ENCODE results near the gene LAGE3.
A peak's percentile ranks its signal among the peaks of the same experiment; 100 is the strongest.

Gene LAGE3

DNA sequence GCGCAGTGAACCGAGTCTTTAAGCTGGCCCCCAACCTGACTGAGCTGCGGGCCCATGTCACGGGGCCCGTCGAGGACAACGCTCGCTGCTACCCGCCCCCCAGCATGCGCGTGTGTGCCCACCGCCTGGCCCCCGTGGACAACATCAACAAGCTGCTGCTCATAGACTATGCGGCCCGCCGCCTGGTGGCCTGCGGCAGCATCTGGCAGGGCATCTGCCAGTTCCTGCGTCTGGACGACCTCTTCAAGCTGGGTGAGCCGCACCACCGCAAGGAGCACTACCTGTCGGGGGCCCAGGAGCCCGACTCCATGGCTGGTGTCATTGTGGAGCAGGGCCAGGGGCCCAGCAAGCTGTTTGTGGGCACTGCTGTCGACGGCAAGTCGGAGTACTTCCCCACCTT is 18.8 kb downstream of the LAGE3 start:
- peaks cover 32% of the 10 kb centered on the region for H3K36me3 ChIP-seq (ENCODE audit: control insufficient read depth, insufficient read depth, low read length)
- H3K9ac ChIP-seq (ENCODE audit: low read depth, low read length) = no peak overlapping the region
- H3K27me3 ChIP-seq (ENCODE audit: control insufficient read depth, insufficient read depth, low read length) = peaks cover 2% of the 10 kb centered on the region
- no peak overlapping the region for H3K4me3 ChIP-seq (ENCODE audit: low read depth, low read length)
- H3K4me1 ChIP-seq (ENCODE audit: control insufficient read depth, insufficient read depth, low read length) = no peaks in the 10 kb centered on the region
- no peaks in the 10 kb centered on the region for H3K9me3 ChIP-seq (ENCODE audit: control insufficient read depth, insufficient read depth, low read length)

DNA sequence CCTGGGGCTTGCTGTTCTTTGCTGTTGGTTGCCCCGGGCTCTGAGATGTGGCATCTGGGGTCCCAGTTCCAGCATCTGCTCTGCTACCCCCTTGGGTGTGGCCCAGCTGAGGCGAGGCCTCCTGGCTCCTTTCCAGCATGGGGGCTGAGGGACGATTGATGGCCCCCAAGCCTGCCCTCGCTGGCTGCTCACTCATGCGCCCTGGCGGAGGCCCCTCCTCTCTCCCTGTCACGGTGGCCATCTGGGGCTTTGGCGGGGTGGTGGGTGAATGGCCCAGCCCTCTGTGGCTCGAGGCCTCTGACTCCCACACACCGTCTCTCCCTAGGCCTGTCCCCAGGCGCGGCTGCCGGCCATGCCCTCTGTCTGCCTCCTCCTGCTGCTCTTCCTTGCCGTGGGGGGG is 19.2 kb downstream of the LAGE3 start:
- no peak overlapping the region for H3K9ac ChIP-seq (ENCODE audit: low read depth, low read length)
- H3K36me3 ChIP-seq (ENCODE audit: control insufficient read depth, insufficient read depth, low read length) = peaks cover 27% of the 10 kb centered on the region
- H3K4me1 ChIP-seq (ENCODE audit: control insufficient read depth, insufficient read depth, low read length) = no peaks in the 10 kb centered on the region
- H3K4me3 ChIP-seq (ENCODE audit: low read depth, low read length) = no peak overlapping the region
- no peaks in the 10 kb centered on the region for H3K9me3 ChIP-seq (ENCODE audit: control insufficient read depth, insufficient read depth, low read length)
- H3K27me3 ChIP-seq (ENCODE audit: control insufficient read depth, insufficient read depth, low read length) = peaks cover 2% of the 10 kb centered on the region

DNA sequence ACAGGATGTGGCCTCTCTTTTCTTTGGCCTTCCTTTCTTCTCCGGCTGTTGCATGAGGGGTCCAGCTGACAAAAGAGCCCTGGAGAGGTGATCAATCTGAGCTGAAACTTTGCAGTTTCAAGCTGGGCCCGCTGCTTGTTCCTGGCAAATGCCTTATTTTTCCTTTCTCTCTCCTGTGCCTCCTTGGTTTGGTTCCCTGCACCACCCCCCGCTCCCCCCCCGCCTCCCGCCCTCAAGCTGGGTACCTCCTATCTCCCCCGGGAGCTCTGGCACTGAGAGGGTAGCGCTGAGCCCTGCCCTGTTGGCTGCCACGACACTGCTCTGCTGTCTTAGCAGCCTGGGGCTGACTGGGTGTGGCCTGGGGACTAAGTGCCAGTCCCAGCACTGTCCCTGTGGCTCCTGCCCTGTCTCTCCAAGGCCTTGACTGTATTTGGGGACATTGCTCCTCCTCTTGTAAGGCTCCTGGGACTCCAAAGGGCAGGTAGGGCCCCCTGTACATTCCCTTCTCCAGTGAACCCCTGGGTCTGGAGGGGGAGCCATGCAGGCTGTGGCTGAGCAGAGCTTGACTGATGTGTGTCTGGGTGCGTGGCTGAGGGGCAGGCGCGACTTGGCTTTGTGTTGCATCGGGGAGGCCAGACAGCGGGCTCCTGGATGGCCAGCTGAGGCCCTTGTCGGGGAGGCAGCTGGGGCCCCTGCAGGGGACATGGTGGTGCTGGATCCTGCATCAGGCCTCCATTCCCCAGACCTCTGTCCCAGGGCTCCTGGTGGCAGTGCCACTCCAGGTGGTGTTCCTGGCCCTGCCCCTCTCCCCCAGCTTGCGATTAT is 19.9 kb downstream of the LAGE3 start:
- peaks cover 21% of the 10 kb centered on the region for H3K36me3 ChIP-seq (ENCODE audit: control insufficient read depth, insufficient read depth, low read length)
- no peaks in the 10 kb centered on the region for H3K4me1 ChIP-seq (ENCODE audit: control insufficient read depth, insufficient read depth, low read length)
- peaks cover 2% of the 10 kb centered on the region for H3K27me3 ChIP-seq (ENCODE audit: control insufficient read depth, insufficient read depth, low read length)
- peak overlapping the region; percentile 46 for H3K4me3 ChIP-seq (ENCODE audit: low read depth, low read length)
- H3K9ac ChIP-seq (ENCODE audit: low read depth, low read length) = no peak overlapping the region
- H3K9me3 ChIP-seq (ENCODE audit: control insufficient read depth, insufficient read depth, low read length) = no peaks in the 10 kb centered on the region

DNA sequence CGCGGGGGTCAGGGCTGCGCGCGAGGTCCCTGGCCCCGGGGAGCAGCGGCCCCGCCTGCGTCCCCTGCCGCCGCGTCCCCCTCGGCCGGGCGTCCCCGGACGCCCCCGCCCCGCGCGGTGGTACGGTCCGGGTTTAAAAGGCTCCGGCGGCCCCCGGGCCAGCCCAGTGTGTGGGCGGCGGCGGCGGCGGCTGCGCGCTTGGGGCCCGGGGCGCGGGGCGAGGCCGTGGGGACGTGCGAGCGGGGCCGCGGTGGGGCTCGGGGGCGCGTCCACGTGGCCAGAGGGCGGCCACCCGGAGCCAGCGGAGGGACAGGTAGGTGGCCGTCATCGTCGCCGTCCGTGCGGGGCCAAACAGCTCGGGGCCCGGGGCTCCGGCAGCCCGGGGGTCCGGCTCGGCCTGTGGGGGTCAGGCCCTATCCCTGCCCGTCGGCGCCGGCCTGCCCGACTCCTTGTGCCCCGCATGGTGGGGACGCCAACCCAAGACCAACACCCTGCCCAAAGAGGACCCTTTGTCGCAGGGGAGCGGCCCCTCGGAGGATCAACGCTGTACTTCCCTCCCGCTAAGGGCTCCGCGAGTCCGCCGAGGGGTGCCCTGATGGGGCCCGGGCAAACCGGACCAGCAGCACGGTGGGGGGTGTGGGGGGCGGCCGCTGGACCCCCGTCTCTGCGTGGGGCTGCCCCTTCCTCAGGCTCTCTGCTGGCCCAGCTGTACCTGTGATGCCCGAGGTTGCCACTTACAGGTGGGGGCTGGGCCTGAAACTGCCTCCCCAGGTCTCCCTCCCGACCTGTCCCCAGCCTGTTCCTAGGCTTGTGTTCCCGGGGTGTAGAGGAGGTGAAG is 20.7 kb downstream of the LAGE3 start, which contains the start of gene PLXNA3:
Gene PLXNA3, plus strand, starts transcription at position 166 of the 838 bp plus-strand sequence. CDS start 1,903 bp downstream, outside the sequence.
- Histone ChIP-seq H3K4me3 (ENCODE audit: low read depth, low read length) (peak within 1 kb of the TSS; percentile 46), H3K36me3 (ENCODE audit: control insufficient read depth, insufficient read depth, low read length) (peaks cover 21% of the 10 kb centered on the region), H3K9me3 (ENCODE audit: control insufficient read depth, insufficient read depth, low read length) (no peaks in the 10 kb centered on the region), H3K9ac (ENCODE audit: low read depth, low read length) (no peak within 1 kb of the TSS), H3K4me1 (ENCODE audit: control insufficient read depth, insufficient read depth, low read length) (no peaks in the 10 kb centered on the region), H3K27me3 (ENCODE audit: control insufficient read depth, insufficient read depth, low read length) (peaks cover 2% of the 10 kb centered on the region)

DNA sequence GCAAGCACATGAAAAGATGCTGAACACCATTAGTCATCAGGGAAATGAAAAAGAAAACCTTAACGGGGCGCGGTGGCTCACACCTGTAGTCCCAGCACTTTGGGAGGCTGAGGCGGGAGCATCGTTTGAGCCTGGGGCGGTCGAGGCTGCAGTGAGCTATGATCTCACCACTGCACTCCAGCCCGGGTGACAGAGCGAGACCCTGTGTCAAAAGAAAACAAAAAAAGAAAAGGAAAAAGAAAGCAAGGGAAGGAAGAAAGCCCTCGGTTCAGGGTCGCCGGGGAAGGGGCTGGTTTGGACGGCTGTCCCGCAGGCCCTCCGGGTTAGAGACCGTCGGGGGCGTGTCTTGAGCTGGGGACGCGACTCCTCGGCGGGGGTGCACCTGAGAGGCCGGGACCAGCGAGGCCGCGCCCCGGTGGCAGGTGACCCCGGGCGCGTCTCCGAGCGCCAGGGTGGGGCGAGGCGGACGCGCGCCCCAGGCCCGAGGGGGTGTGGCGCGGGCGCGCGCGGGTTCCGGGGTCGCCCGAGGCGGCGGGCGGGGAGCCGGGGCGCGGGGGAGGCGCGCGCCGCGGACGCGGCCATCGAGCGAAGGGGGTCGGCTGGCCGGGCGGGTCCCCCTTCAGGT is 21.5 kb downstream of the LAGE3 start:
- H3K9me3 ChIP-seq (ENCODE audit: control insufficient read depth, insufficient read depth, low read length) = no peaks in the 10 kb centered on the region
- peaks cover 2% of the 10 kb centered on the region for H3K27me3 ChIP-seq (ENCODE audit: control insufficient read depth, insufficient read depth, low read length)
- peak overlapping the region; percentile 30 for H3K4me3 ChIP-seq (ENCODE audit: low read depth, low read length)
- no peak overlapping the region for H3K9ac ChIP-seq (ENCODE audit: low read depth, low read length)
- peaks cover 17% of the 10 kb centered on the region for H3K36me3 ChIP-seq (ENCODE audit: control insufficient read depth, insufficient read depth, low read length)
- H3K4me1 ChIP-seq (ENCODE audit: control insufficient read depth, insufficient read depth, low read length) = no peaks in the 10 kb centered on the region

DNA sequence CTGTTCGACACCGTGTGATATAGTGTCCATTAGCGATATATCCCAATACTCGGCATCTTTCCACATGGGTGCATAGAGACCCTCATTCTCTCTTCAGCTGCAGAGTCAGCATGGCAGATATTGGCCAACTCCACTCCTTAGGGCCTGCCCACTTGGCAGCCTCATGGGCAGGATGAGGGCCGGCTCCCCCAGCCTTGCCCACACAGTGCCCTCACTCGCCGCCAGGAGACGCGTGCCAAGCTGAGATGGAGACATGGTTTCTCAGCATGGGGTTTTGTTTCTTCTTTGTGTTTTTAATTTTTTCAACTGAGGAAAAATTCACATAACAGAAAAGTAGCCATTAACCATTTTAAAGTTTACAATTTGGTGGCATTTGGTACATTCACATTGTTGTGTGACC is 26.3 kb downstream of the LAGE3 start:
- H3K4me3 ChIP-seq (ENCODE audit: low read depth, low read length) = no peak overlapping the region

DNA sequence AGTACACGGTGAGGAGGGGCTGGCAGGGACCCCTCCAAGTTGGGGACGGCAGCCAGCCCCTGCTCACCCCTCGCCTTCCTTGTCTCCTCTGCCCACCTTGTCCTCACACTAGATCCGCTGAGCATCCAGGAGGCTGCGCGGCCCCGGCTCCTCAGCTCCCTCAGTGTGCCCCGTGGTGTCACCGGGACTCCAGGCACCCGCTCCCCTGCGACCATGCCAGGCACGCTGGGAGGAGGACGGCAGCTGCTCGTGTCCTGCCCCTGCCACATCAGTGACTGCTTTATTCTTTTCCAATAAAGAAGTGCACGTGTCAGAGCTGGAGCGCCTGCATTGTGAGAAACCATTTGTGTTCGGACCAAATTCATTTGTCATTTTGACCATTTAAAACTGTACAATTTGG is 28.8 kb downstream of the LAGE3 start:
- Histone ChIP-seq H3K27me3 (ENCODE audit: control insufficient read depth, insufficient read depth, low read length) (no peaks in the 10 kb centered on the region), H3K4me1 (ENCODE audit: control insufficient read depth, insufficient read depth, low read length) (no peaks in the 10 kb centered on the region), H3K36me3 (ENCODE audit: control insufficient read depth, insufficient read depth, low read length) (peaks cover 29% of the 10 kb centered on the region), H3K9me3 (ENCODE audit: control insufficient read depth, insufficient read depth, low read length) (no peaks in the 10 kb centered on the region), H3K4me3 (ENCODE audit: low read depth, low read length) (no peak overlapping the region), H3K9ac (ENCODE audit: low read depth, low read length) (no peak overlapping the region)

More for the DNA sequence above, 26.3 kb downstream of the LAGE3 start:
- Histone ChIP-seq H3K9ac (ENCODE audit: low read depth, low read length) (no peak overlapping the region), H3K9me3 (ENCODE audit: control insufficient read depth, insufficient read depth, low read length) (no peaks in the 10 kb centered on the region), H3K36me3 (ENCODE audit: control insufficient read depth, insufficient read depth, low read length) (peaks cover 24% of the 10 kb centered on the region), H3K27me3 (ENCODE audit: control insufficient read depth, insufficient read depth, low read length) (peaks cover 2% of the 10 kb centered on the region), H3K4me1 (ENCODE audit: control insufficient read depth, insufficient read depth, low read length) (no peaks in the 10 kb centered on the region)

DNA sequence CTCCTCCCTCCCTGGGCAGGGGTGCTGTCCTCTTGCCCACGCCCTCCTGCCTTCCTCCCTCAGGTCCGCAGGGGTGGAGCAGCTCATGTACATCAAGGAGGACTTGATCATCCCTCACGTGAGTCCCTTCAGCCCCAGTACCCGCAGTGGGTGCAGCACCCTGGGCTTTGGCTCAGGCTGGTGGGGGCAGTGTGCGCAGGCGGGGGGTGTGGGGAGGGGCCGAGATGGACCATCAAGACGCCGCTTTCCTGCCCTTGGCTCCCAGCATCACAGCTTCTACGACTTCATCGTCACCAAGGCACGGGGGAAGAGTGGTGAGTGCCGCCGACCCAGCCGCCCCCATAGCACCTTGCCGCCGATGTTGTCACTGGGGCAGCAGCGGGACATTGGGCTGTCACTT is 29.5 kb downstream of the LAGE3 start:
- Histone ChIP-seq H3K4me3 (ENCODE audit: low read depth, low read length) (no peak overlapping the region), H3K4me1 (ENCODE audit: control insufficient read depth, insufficient read depth, low read length) (no peaks in the 10 kb centered on the region), H3K27me3 (ENCODE audit: control insufficient read depth, insufficient read depth, low read length) (no peaks in the 10 kb centered on the region), H3K9me3 (ENCODE audit: control insufficient read depth, insufficient read depth, low read length) (no peaks in the 10 kb centered on the region), H3K36me3 (ENCODE audit: control insufficient read depth, insufficient read depth, low read length) (peaks cover 32% of the 10 kb centered on the region), H3K9ac (ENCODE audit: low read depth, low read length) (no peak overlapping the region)

DNA sequence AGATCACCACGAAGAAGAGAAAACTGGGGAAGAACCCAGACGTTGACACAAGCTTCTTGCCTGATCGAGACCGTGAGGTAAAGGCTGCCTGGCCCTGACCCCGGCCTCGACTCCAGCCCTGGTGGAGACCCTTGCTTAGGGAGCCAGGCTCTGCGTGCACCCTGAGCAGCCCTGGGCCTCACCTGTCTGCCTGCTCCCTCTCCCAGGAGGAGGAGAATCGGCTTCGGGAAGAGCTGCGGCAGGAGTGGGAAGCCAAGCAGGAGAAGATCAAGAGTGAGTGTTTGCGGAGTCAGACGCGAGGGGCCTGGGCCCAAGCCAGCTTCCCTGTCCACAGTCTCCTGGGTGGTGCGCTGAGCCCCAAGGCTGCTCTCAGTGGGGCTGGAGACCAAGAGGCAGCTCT is 30.6 kb downstream of the LAGE3 start:
- Histone ChIP-seq H3K4me1 (ENCODE audit: control insufficient read depth, insufficient read depth, low read length) (no peaks in the 10 kb centered on the region), H3K36me3 (ENCODE audit: control insufficient read depth, insufficient read depth, low read length) (peaks cover 32% of the 10 kb centered on the region), H3K4me3 (ENCODE audit: low read depth, low read length) (no peak overlapping the region), H3K9ac (ENCODE audit: low read depth, low read length) (no peak overlapping the region), H3K27me3 (ENCODE audit: control insufficient read depth, insufficient read depth, low read length) (no peaks in the 10 kb centered on the region), H3K9me3 (ENCODE audit: control insufficient read depth, insufficient read depth, low read length) (no peaks in the 10 kb centered on the region)

DNA sequence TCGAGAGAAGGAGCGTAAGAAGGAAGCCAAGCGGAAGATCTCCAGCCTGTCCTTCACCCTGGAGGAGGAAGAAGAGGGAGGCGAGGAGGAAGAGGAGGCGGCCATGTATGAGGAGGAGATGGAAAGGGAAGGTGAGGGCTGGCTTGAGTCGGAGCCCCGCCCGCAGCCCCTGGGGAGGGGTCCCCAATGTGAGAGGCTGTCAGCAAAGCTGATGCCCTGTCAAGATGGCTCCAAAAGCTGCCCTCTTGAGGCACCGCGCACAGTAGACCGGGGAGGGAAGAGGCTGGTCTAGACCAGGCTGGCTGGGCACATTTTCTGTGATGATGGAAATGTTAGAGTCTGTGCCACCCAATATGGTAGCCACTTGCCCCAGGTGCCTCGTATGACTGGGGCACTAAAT is 32.7 kb downstream of the LAGE3 start:
- Histone ChIP-seq H3K36me3 (ENCODE audit: control insufficient read depth, insufficient read depth, low read length) (peaks cover 45% of the 10 kb centered on the region), H3K9me3 (ENCODE audit: control insufficient read depth, insufficient read depth, low read length) (no peaks in the 10 kb centered on the region), H3K4me3 (ENCODE audit: low read depth, low read length) (no peak overlapping the region), H3K27me3 (ENCODE audit: control insufficient read depth, insufficient read depth, low read length) (no peaks in the 10 kb centered on the region), H3K4me1 (ENCODE audit: control insufficient read depth, insufficient read depth, low read length) (no peaks in the 10 kb centered on the region), H3K9ac (ENCODE audit: low read depth, low read length) (no peak overlapping the region)

DNA sequence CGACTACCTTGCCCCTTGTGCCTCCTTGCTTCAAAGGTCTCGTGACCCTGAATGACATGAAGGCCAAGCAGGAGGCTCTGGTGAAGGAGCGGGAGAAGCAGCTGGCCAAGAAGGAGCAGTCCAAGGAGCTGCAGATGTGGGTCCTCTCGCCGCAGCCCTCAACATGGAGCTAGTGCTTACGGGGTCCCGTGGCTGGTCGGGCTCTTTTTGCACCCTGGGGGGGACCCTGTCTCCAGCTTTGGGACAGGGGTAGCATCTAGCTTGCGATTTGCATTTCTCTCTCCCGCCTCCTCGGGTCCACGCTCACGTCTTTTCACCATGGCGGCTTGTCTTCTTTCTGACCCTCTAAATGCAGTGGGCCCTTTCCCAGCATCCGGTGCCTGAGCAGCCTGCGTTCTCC is 33.3 kb downstream of the LAGE3 start:
- no peaks in the 10 kb centered on the region for H3K9me3 ChIP-seq (ENCODE audit: control insufficient read depth, insufficient read depth, low read length)
- no peak overlapping the region for H3K4me3 ChIP-seq (ENCODE audit: low read depth, low read length)
- no peaks in the 10 kb centered on the region for H3K27me3 ChIP-seq (ENCODE audit: control insufficient read depth, insufficient read depth, low read length)
- H3K36me3 ChIP-seq (ENCODE audit: control insufficient read depth, insufficient read depth, low read length) = peaks cover 47% of the 10 kb centered on the region
- no peaks in the 10 kb centered on the region for H3K4me1 ChIP-seq (ENCODE audit: control insufficient read depth, insufficient read depth, low read length)
- no peak overlapping the region for H3K9ac ChIP-seq (ENCODE audit: low read depth, low read length)
